Hypothalamus (tissue), 51 donors: Measurements from ENCODE around the gene MRPS23.

ENCODE experiments used
- DNase-seq, 51 donors: peaks; one replicate each; lab custom pipeline; 2025; lab: John Stamatoyannopoulos, UW

Gene MRPS23

DNA sequence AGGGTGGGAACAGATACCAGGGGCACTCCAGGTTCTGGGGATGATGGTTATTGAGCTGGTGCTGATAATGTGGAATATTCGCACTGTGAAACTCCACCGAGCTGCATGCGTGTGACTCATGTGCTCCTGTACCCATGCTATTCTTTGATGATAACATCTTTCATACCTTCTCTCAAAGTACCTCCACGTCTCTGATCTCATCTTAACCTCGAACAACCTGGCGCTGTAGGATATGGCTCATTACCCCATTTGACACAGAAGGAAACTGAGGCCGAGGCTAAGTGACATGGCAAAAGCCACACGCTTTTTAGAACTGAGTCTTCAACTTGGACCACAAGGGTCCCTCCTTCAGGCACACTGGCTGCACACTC lies 30.2 kb upstream of the MRPS23 start:
- no peak for DNase-seq

GRCh38 chr17:57879437-57880085 lies 29.7 kb upstream of the MRPS23 start:
- peak in 1 of 51 donors; percentile 17 for DNase-seq

DNA sequence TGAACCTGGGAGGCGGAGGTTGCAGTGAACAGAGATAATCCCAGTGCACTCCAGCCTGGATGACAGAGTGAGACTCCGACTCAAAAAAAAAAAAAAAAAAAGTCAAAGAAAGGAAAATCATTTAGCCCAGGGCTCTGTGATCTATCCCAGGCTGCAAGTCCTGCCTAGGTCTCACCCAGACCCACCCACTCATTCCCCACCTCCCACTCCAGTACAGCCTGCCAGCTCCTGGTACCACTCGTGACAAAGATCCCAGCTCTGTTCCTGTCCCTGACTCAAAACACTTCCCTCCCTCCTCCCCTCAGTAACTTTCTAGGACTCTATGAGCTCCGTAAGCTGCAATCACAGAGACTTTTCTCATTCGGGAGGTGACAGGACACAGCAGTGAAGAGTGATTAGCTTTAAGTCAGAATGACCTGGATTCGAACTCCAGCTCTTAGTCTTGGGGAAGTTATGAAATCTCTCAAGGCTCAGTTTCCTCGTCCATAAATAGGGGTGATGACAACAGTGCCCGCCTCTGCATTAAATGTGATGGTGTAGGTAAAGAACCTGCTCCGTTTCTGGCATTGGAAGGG lies 28.0 kb upstream of the MRPS23 start:
- DNase-seq = no peak

- DNase-seq = no peak
These were observed 27.0 kb upstream of the MRPS23 start for GRCh38 chr17:57876866-57877237.

- no peak for DNase-seq
These were observed 26.4 kb upstream of the MRPS23 start for GRCh38 chr17:57876023-57876865.

DNA sequence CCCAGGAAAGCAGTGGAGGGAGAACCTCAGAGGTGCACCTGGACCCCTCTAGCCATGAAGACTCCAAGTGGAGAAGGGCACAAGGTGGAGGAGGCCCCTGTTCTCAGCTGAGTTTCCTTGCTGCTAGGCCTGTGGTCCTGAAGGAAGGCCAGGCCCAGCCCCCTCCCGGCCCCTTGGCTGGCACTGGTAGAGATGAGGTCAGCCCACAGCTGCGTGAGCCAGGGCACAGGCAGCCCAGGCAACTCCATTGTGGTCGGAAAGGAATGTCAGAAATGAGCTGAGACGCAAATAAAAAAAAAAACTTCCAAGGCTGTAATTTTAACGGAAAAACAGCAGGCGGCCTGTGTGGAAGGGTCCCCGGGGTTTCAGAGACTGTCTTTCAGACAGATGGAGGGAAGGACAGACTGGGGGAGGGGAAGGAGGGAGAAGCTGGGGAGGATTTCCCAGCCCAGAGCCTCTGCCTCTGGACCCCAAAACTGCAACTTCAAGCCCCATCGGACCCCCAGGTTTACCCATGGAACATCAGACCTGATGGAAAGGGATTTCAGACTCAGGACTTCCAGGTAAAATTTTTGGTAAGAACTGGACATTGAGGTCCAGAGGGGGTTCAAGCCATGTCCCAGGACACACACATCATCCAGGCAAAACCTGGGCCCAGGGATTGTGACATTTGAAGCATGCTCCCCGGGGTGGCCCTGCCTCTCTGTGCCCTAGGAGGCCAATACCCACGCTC lies 25.6 kb upstream of the MRPS23 start:
- peak in 46 of 51 donors; percentile 17 to 89 (median 72) for DNase-seq

GRCh38 chr17:57874434-57875289 lies 24.8 kb upstream of the MRPS23 start:
- peak in 48 of 51 donors; percentile 29 to 90 (median 78) for DNase-seq

GRCh38 chr17:57874058-57874419 lies 24.2 kb upstream of the MRPS23 start:
- DNase-seq = no peak

- DNase-seq = peak in 9 of 51 donors; percentile 19 to 62 (median 31)
These were observed 23.6 kb upstream of the MRPS23 start for GRCh38 chr17:57873261-57874057.

GRCh38 chr17:57872536-57872935 lies 22.7 kb upstream of the MRPS23 start:
- peak in 1 of 51 donors; percentile 10 for DNase-seq

DNA sequence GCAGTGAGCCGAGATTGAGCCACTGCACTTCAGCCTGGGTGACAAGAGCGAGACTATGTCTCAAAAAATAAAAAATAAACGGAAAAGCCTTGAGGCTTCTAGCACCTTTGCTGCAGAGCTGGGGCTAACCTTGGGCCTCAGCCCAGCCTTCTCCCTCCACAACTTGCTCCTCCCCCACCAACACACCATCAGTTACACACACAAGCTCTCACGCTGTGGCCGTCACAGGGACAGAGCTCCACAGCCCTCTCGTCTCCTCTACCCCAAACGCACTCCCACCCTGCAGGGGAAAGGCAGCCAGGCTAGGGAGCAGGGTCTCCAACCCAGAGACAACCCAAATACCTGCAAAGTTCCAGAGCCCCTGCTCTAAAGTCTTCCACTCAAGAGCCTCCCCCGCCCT lies 22.0 kb upstream of the MRPS23 start:
- DNase-seq = no peak

DNA sequence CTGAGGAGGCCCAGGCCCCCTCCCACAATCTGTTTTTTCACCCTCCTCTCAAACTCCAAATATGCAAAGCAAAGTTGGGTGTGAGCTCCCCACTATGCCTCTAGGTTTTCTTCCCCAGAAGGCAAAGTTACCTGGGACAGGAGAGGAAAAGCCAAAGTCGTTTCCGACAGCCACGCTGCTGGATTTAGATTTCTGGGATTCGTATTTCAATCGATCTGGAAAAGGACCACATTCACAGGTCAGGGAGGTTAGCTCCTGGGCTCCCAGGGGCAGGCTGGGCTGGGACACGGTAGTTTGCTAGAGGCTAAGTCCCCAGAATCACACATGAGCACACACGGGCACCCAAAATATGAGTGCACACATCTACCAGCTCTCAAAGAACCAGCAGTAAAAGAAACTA lies 21.3 kb upstream of the MRPS23 start:
- DNase-seq = no peak

- DNase-seq = no peak
These were observed 20.4 kb upstream of the MRPS23 start for GRCh38 chr17:57870283-57870635.

- no peak for DNase-seq
These were observed 19.9 kb upstream of the MRPS23 start for GRCh38 chr17:57869617-57870282.

GRCh38 chr17:57868910-57869616 lies 19.2 kb upstream of the MRPS23 start:
- peak in 1 of 51 donors; percentile 12 for DNase-seq

DNA sequence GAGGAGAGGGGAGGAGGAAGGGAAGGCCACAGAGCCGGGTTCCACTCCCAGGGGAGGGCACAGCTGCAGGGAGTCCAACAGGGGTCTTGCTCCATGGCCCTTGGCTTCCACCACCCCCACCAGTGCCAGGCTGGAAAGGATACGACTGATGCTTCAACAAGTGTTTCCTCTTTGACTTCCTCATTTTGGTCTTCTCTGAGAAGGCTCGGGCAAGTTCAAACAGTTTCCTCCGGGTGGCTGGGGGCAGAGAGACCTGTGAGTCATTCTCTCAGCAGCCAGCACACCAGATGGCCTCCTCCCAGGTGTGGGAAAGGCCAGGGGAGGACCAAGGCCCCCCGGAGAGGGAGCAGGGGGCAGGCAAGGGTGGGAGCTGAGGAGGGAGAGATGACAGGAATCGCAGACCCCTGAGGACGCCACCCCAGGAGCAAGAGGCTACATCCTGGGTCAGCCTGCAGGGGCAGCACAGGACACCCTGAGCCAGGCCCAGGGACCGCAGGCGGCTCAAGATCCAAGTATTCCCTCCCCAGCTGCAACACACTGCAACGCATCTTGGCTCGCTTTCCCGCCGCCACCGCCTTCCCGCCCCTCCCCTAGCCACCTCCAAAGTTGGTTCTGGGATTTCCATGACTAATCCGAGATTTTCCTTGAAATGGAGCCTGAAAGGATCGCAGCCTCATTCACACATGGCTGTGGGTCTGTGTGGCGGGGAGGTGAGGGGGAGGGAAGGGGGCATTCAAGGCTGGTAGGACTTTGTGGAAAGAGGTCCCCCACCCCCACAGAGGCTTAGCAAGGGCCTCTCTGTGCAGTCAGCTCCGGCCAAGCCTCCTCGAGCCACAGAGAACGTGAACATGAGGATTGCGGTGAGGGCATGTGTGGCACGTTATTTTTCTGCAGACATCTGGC lies 18.4 kb upstream of the MRPS23 start:
- DNase-seq = peak in 20 of 51 donors; percentile 22 to 80 (median 46)

DNA sequence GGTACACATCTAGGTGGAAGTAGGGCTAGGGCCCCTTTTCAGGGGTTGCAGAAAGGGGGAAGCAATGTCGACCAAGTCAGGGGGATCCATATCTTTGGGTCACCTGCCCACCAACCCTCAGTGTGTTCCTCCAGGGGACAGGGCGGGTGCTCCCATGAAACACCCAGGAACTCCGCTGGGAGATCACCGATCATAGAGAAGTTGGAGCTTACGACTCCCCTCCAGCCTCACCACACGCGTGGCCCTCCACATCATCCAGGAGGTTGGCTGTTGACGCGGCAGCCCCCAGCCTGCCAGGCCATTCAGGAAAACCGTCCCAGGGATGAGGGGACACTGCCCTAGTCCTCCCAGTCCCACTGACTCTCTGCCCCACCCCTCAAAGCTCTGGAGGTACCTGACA lies 17.3 kb upstream of the MRPS23 start:
- no peak for DNase-seq
